ENCODE results near the gene MRGPRF.

The MRGPRF gene

GRCh38 chr11:68960294-68961071 lies 52.6 kb downstream of the MRGPRF start:
- Mint-ChIP-seq H3K27ac (no peak overlapping the region), H3K4me3 (no peak overlapping the region), H3K9me3 (no peaks in the 10 kb centered on the region), H3K36me3 (no peaks in the 10 kb centered on the region), H3K4me1 (peaks cover 10% of the 10 kb centered on the region)
- ATAC-seq (no peak), DNase-seq (ENCODE audit: low spot score in 2 of 2) (no peak)

GRCh38 chr11:68959465-68960293 lies 53.4 kb downstream of the MRGPRF start:
- no peak for DNase-seq (ENCODE audit: low spot score in 2 of 2)
- peaks cover 10% of the 10 kb centered on the region for H3K4me1 Mint-ChIP-seq

GRCh38 chr11:68958211-68958610 lies 54.8 kb downstream of the MRGPRF start:
- DNase-seq (ENCODE audit: low spot score in 2 of 2): no peak
- no peaks in the 10 kb centered on the region for H3K9me3 Mint-ChIP-seq
- no peak overlapping the region for H3K27ac Mint-ChIP-seq
- H3K4me1 Mint-ChIP-seq: peaks cover 5% of the 10 kb centered on the region
- ATAC-seq: no peak
- H3K4me3 Mint-ChIP-seq: no peak overlapping the region
- H3K36me3 Mint-ChIP-seq: no peaks in the 10 kb centered on the region

More at GRCh38 chr11:68959465-68960293, 53.4 kb downstream of the MRGPRF start:
- Mint-ChIP-seq H3K27ac (no peak overlapping the region), H3K9me3 (no peaks in the 10 kb centered on the region), H3K36me3 (no peaks in the 10 kb centered on the region), H3K4me3 (no peak overlapping the region)
- ATAC-seq: no peak

- no peaks in the 10 kb centered on the region for H3K36me3 Mint-ChIP-seq
- no peak overlapping the region for H3K27ac Mint-ChIP-seq
- H3K9me3 Mint-ChIP-seq: no peaks in the 10 kb centered on the region
- ATAC-seq (no peak), DNase-seq (ENCODE audit: low spot score in 2 of 2) (no peak)
- no peak overlapping the region for H3K4me3 Mint-ChIP-seq
- H3K4me1 Mint-ChIP-seq: no peaks in the 10 kb centered on the region
Observed at GRCh38 chr11:68956547-68957254, 56.3 kb downstream of the MRGPRF start.

GRCh38 chr11:68956142-68956541 lies 56.9 kb downstream of the MRGPRF start:
- Mint-ChIP-seq H3K9me3 (no peaks in the 10 kb centered on the region), H3K27ac (no peak overlapping the region), H3K4me3 (no peak overlapping the region), H3K36me3 (no peaks in the 10 kb centered on the region), H3K4me1 (no peaks in the 10 kb centered on the region)
- DNase-seq (ENCODE audit: low spot score in 2 of 2) (no peak), ATAC-seq (peak; percentile 47)

GRCh38 chr11:68955607-68955958 lies 57.5 kb downstream of the MRGPRF start:
- Mint-ChIP-seq H3K27ac (no peak overlapping the region), H3K4me1 (no peaks in the 10 kb centered on the region), H3K9me3 (no peaks in the 10 kb centered on the region), H3K36me3 (no peaks in the 10 kb centered on the region), H3K4me3 (no peak overlapping the region)
- DNase-seq (ENCODE audit: low spot score in 2 of 2) (no peak), ATAC-seq (no peak)

- no peak for DNase-seq (ENCODE audit: low spot score in 2 of 2)
- no peak overlapping the region for H3K4me3 Mint-ChIP-seq
- H3K27ac Mint-ChIP-seq: no peak overlapping the region
Observed at GRCh38 chr11:68954836-68955606, 58.0 kb downstream of the MRGPRF start.

More at GRCh38 chr11:68954836-68955606, 58.0 kb downstream of the MRGPRF start:
- ATAC-seq: peak; percentile 15
- no peaks in the 10 kb centered on the region for H3K36me3 Mint-ChIP-seq
- no peaks in the 10 kb centered on the region for H3K9me3 Mint-ChIP-seq
- no peaks in the 10 kb centered on the region for H3K4me1 Mint-ChIP-seq
